Activated CD4-positive, alpha-beta T cell treated with anti-CD3 and anti-CD28 coated beads for 36 hours (primary cell): Measurements from ENCODE around the gene CFAP119. TPM values are rescaled to one million over a fixed set of nuclear protein-coding genes. Genes with fewer than 3 reads are reported as not detected.
A peak's percentile ranks its signal among the peaks of the same experiment; 100 is the strongest.

Source experiments
- ATAC-seq: fragments of 200-7000 bp; cut with Tn5 transposase; one replicate; pipeline ENCODE4 v1.10.0; 2021; ENCODE audit warnings: mild to moderate bottlenecking, moderate library complexity
- CTCF ChIA-PET: fragments of 350-600 bp; sonication (Branson Sonifier 250); formaldehyde crosslinking; loops from one replicate; lab custom pipeline; 2021; ENCODE audit warnings: antibody characterized with exemption; lab: Charles Lee
- POLR2A ChIA-PET: fragments of 350-600 bp; sonication (Branson Sonifier 250); formaldehyde crosslinking; loops from one replicate; lab custom pipeline; 2021; ENCODE audit warnings: antibody characterized with exemption, inconsistent platforms; lab: Charles Lee
- DNase-seq: peaks from one replicate; pipeline ENCODE4 v3.0.0-alpha.2; 2020
- H3K27ac Mint-ChIP-seq: one replicate; pipeline ENCODE4 v1.8.0; 2021; ENCODE audit warnings: mixed read lengths
- H3K27me3 Mint-ChIP-seq: one replicate; pipeline ENCODE4 v1.8.0; 2021; ENCODE audit warnings: mixed read lengths
- H3K36me3 Mint-ChIP-seq: one replicate; pipeline ENCODE4 v1.8.0; 2021; ENCODE audit warnings: low read depth, mixed read lengths
- H3K4me1 Mint-ChIP-seq: one replicate; pipeline ENCODE4 v1.8.0; 2021; ENCODE audit warnings: mixed read lengths
- H3K4me3 Mint-ChIP-seq: one replicate; pipeline ENCODE4 v1.8.0; 2021; ENCODE audit warnings: mild to moderate bottlenecking, moderate library complexity, mixed read lengths
- H3K9me3 Mint-ChIP-seq: one replicate; pipeline ENCODE4 v1.8.0; 2021; ENCODE audit warnings: low read depth, mixed read lengths
- intact Hi-C, 2 experiments: fragments of 100-400 bp; cut with DNase I in 1 of 2; cut with micrococcal nuclease in 1 of 2; formaldehyde crosslinking; loops; one replicate each; pipeline versions ENCODE4 v1.14.2 to v1.15.1; 2022 to 2024; cut with DNase I, micrococcal nuclease
- total RNA-seq, 2 experiments: library from RNA; stranded (reverse); gene quantifications; one replicate each; pipeline ENCODE4 v1.2.3, GENCODE V29; 2021

CFAP119 gene
- total RNA-seq, 2 experiments from 2014 or later: 1.7 to 3.1 TPM

- POLR2A ChIA-PET: interaction anchor here (0.5 to 0.9 kb wide), 2 partner anchors 22 to 76 kb away, joined by 3 read pairs; partner anchors contain the start of gene PHKG2
- no peak for ATAC-seq
These were observed 7.7 kb upstream of the CFAP119 start for GRCh38 chr16:30769379-30770089.

GRCh38 chr16:30768583-30769181 is 6.8 kb upstream of the CFAP119 start:
- H3K27me3 Mint-ChIP-seq: no peaks in the 10 kb centered on the region
- ChIA-PET POLR2A (no interaction called here), CTCF (interaction anchor here (1.1 to 1.2 kb wide), 2 partner anchors 17 to 76 kb away, joined by 3 read pairs; no protein-coding TSS in a partner anchor)
- intact Hi-C loops: loop anchor here in 1 of 2 experiments (10.0 kb wide), 1 partner anchor 46 kb away; no protein-coding TSS in a partner anchor
- no peak overlapping the region for H3K27ac Mint-ChIP-seq
- H3K4me3 Mint-ChIP-seq: no peak overlapping the region
- ATAC-seq: no peak
- H3K9me3 Mint-ChIP-seq: no peaks in the 10 kb centered on the region
- peaks cover 4% of the 10 kb centered on the region for H3K4me1 Mint-ChIP-seq
- peaks cover 58% of the 10 kb centered on the region for H3K36me3 Mint-ChIP-seq
- no peak for DNase-seq

More at GRCh38 chr16:30769379-30770089, 7.7 kb upstream of the CFAP119 start:
- Mint-ChIP-seq H3K4me1 (peaks cover 2% of the 10 kb centered on the region), H3K9me3 (no peaks in the 10 kb centered on the region), H3K36me3 (peaks cover 51% of the 10 kb centered on the region), H3K4me3 (no peak overlapping the region), H3K27me3 (no peaks in the 10 kb centered on the region), H3K27ac (no peak overlapping the region)
- CTCF ChIA-PET: interaction anchor here (1.2 kb wide), 1 partner anchor 18 kb away, joined by 3 read pairs; no protein-coding TSS in a partner anchor
- no peak for DNase-seq
- intact Hi-C loops: loop anchor here in 1 of 2 experiments (10.0 kb wide), 1 partner anchor 45 kb away; no protein-coding TSS in a partner anchor

- Mint-ChIP-seq H3K9me3 (no peaks in the 10 kb centered on the region), H3K27me3 (no peaks in the 10 kb centered on the region), H3K4me3 (no peak overlapping the region), H3K36me3 (peaks cover 60% of the 10 kb centered on the region), H3K4me1 (peaks cover 11% of the 10 kb centered on the region), H3K27ac (no peak overlapping the region)
- intact Hi-C loops: loop anchor here in 1 of 2 experiments (10.0 kb wide), 1 partner anchor 47 kb away; no protein-coding TSS in a partner anchor
- ATAC-seq (no peak), DNase-seq (no peak)
- POLR2A ChIA-PET: interaction anchor here (0.6 kb wide), 1 partner anchor 96 kb away, joined by 6 read pairs; no protein-coding TSS in a partner anchor
- CTCF ChIA-PET: interaction anchor here (0.7 to 1.2 kb wide), 3 partner anchors 16 to 77 kb away, joined by 3 read pairs; no protein-coding TSS in a partner anchor
These were observed 6.1 kb upstream of the CFAP119 start for GRCh38 chr16:30767767-30768465.

DNA sequence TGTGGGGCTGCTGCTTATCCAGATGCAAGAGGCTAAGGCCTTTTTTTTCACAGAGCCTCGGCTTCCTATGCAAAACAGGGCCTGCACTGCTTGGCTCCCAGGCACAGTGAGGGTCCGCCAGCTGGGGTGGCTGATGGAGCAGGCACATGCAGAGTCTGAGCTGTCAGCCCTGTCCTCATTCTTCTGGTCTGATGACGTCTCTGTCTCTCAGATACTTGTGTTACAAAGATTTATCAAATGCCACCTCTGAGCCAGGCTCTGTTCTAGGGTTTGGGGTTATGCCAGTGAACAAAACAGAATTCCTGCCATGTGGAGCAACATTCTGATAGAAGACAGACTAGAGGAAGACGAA is 5.0 kb upstream of the CFAP119 start:
- H3K27me3 Mint-ChIP-seq: no peaks in the 10 kb centered on the region
- H3K4me1 Mint-ChIP-seq: peaks cover 15% of the 10 kb centered on the region
- CTCF ChIA-PET: no interaction called here
- DNase-seq (no peak), ATAC-seq (no peak)
- peaks cover 56% of the 10 kb centered on the region for H3K36me3 Mint-ChIP-seq
- intact Hi-C loops: loop anchor here in 1 of 2 experiments (10.0 kb wide), 1 partner anchor 48 kb away; no protein-coding TSS in a partner anchor
- H3K9me3 Mint-ChIP-seq: no peaks in the 10 kb centered on the region
- POLR2A ChIA-PET: no interaction called here
- no peak overlapping the region for H3K4me3 Mint-ChIP-seq
- no peak overlapping the region for H3K27ac Mint-ChIP-seq

- ChIA-PET POLR2A (no interaction called here), CTCF (interaction anchor here (0.6 kb wide), 1 partner anchor 24 kb away, joined by 3 read pairs; no protein-coding TSS in a partner anchor)
- Mint-ChIP-seq H3K36me3 (peaks cover 56% of the 10 kb centered on the region), H3K27ac (no peak overlapping the region), H3K4me1 (peaks cover 15% of the 10 kb centered on the region), H3K4me3 (no peak overlapping the region), H3K9me3 (no peaks in the 10 kb centered on the region), H3K27me3 (no peaks in the 10 kb centered on the region)
- no peak for DNase-seq
- intact Hi-C loops: loop anchor here in 1 of 2 experiments (10.0 kb wide), 1 partner anchor 48 kb away; no protein-coding TSS in a partner anchor
- no peak for ATAC-seq
These were observed 4.5 kb upstream of the CFAP119 start for GRCh38 chr16:30766206-30766932.

DNA sequence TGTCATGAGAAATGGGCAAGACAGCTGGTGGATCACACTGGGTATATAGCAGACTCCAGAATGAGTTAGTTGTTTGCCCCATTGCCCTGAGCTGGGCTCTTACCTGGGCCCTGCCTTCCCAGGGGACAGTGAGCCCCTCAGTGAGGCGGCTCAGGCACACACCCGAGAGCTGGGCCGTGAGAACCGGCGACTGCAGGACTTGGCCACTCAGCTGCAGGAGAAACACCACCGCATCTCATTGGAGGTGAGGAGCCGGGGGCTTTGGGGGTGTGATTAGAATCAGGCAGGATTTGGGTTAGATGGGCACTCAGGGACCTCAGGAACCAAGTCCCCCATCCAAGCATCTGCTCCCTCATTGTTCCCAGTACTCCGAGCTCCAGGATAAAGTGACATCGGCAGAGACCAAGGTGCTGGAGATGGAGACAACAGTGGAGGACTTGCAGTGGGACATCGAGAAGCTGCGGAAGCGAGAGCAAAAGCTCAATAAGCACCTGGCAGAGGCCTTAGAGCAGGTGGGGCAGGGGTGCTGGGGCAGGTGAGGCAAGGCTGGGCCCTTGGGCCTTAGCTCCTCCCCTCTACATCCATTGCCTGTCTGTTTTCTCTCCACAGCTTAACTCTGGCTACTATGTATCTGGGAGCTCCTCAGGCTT is 3.1 kb upstream of the CFAP119 start:
- no peak overlapping the region for H3K27ac Mint-ChIP-seq
- H3K36me3 Mint-ChIP-seq: peaks cover 50% of the 10 kb centered on the region

GRCh38 chr16:30764086-30764485 is 2.2 kb upstream of the CFAP119 start:
- Mint-ChIP-seq H3K9me3 (no peaks in the 10 kb centered on the region), H3K36me3 (peaks cover 43% of the 10 kb centered on the region), H3K27me3 (no peaks in the 10 kb centered on the region), H3K27ac (no peak overlapping the region), H3K4me1 (peaks cover 25% of the 10 kb centered on the region), H3K4me3 (peak overlapping the region; percentile 90)
- ChIA-PET POLR2A (interaction anchor here (0.6 kb wide), 1 partner anchor 34 kb away, joined by 3 read pairs; no protein-coding TSS in a partner anchor), CTCF (interaction anchor here (1.0 kb wide), 1 partner anchor 11 kb away, joined by 4 read pairs; no protein-coding TSS in a partner anchor)
- intact Hi-C loops: loop anchor here in 1 of 2 experiments (10.0 kb wide), 1 partner anchor 51 kb away; no protein-coding TSS in a partner anchor
- ATAC-seq (no peak), DNase-seq (no peak)

More for the DNA sequence above, 3.1 kb upstream of the CFAP119 start:
- POLR2A ChIA-PET: interaction anchor here (0.6 to 0.8 kb wide), 3 partner anchors 38 to 117 kb away, joined by 3 to 8 read pairs (median 3); no protein-coding TSS in a partner anchor
- Mint-ChIP-seq H3K4me1 (peaks cover 25% of the 10 kb centered on the region), H3K9me3 (no peaks in the 10 kb centered on the region), H3K4me3 (no peak overlapping the region), H3K27me3 (no peaks in the 10 kb centered on the region)
- CTCF ChIA-PET: interaction anchor here (0.7 to 0.8 kb wide), 2 partner anchors 10 to 35 kb away, joined by 3 to 5 read pairs; no protein-coding TSS in a partner anchor
- intact Hi-C loops: loop anchor here in 1 of 2 experiments (10.0 kb wide), 1 partner anchor 50 kb away; no protein-coding TSS in a partner anchor
- ATAC-seq (no peak), DNase-seq (no peak)

GRCh38 chr16:30762991-30763725 is 1.3 kb upstream of the CFAP119 start:
- Mint-ChIP-seq H3K4me1 (peaks cover 25% of the 10 kb centered on the region), H3K27me3 (no peaks in the 10 kb centered on the region), H3K36me3 (peaks cover 38% of the 10 kb centered on the region), H3K27ac (peak overlapping the region; percentile 83), H3K9me3 (no peaks in the 10 kb centered on the region), H3K4me3 (peak overlapping the region; percentile 90)
- intact Hi-C loops: loop anchor here (1.0 to 10.0 kb wide), 14 partner anchors 12 to 696 kb away; partner anchors contain the start of genes ARMC5 (in 1 of the 2), BCL7C (in 1 of the 2), FBRS (in 1 of the 2) and FBXL19 (in 1 of the 2)
- ATAC-seq (no peak), DNase-seq (no peak)
- POLR2A ChIA-PET: interaction anchor here (0.6 kb wide), 1 partner anchor 23 kb away, joined by 5 read pairs; no protein-coding TSS in a partner anchor
- CTCF ChIA-PET: interaction anchor here (0.6 to 1.1 kb wide), 3 partner anchors 12 to 182 kb away, joined by 4 read pairs; no protein-coding TSS in a partner anchor

DNA sequence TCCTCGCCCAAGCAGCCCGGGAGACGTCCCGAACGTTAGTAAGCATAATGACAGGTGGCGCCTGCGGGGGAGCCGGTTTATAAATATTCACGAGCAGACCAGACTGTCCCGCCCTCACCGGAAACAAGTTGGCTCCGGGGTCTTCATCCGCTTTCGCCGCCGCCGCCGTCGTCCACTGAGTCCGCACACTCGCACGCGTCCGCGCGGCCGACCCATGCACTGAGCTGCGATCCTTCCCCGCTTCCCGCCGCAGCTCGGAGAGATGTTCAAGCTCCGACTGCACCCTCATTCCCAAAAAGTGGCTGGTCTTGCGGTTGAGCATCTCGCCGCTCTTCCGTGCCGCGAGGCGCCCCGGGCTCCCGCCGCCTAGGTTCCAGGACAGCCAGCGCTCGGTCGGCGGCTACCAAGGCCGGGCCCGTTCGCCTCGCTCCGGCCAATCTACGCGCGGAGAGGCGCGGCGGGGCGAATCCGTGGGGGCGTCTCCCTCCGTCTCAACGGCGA is 385 bp downstream of the CFAP119 start:
- no peak overlapping the region for H3K27ac Mint-ChIP-seq
- ATAC-seq (peak; percentile 36), DNase-seq (peak; percentile 64)
- CTCF ChIA-PET: interaction anchor here (0.6 kb wide), 1 partner anchor 142 kb away, joined by 4 read pairs; no protein-coding TSS in a partner anchor
- intact Hi-C loops: loop anchor here in 1 of 2 experiments (10.0 kb wide), 1 partner anchor 53 kb away; no protein-coding TSS in a partner anchor
- H3K4me1 Mint-ChIP-seq: peaks cover 25% of the 10 kb centered on the region
- POLR2A ChIA-PET: interaction anchor here (0.6 to 2.9 kb wide), 3 partner anchors 14 to 103 kb away, joined by 3 to 14 read pairs (median 4); partner anchors contain the start of gene PHKG2
- H3K36me3 Mint-ChIP-seq: peaks cover 26% of the 10 kb centered on the region
- H3K4me3 Mint-ChIP-seq: peak overlapping the region; percentile 90
- no peaks in the 10 kb centered on the region for H3K27me3 Mint-ChIP-seq
- H3K9me3 Mint-ChIP-seq: no peaks in the 10 kb centered on the region
